ENCODE data around the gene NAV2. TPM values are rescaled to one million over a fixed set of nuclear protein-coding genes. Genes with fewer than 3 reads are reported as not detected.
"Not testable (repeated sequence)": the region's sequence is repeated elsewhere in the genome, so short reads cannot be mapped to it uniquely, and the experiment has no call there.

Gene NAV2
- total RNA-seq, 1 donor from 2014 or later, result 13.7 TPM

DNA sequence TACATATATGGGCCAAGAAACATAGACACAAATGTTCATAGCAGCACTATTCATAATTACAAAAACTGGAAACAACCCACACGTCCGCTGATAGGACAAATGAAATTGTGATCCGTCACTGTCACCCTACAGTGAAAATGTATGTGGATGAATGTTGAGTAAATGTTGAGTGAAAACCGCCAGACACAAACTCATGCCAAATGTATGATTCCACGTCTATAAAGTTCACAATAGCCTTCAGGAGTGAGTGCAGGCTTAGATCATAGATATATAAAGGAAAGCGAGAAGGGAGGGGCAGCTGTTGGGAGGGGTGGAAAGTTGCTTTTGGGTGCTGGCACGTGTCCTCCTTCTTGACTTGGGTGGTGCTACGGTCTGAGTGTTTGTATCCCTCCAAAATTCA lies 414.1 kb downstream of the NAV2 start:
- no peak for DNase-seq

- peak; percentile 91 for DNase-seq
These were observed 415.3 kb downstream of the NAV2 start for GRCh38 chr11:20127671-20128527.

GRCh38 chr11:20128528-20128825 lies 415.8 kb downstream of the NAV2 start:
- not testable (repeated sequence) for DNase-seq

- DNase-seq, result no peak
These were observed 417.0 kb downstream of the NAV2 start for GRCh38 chr11:20129665-20130064.

DNA sequence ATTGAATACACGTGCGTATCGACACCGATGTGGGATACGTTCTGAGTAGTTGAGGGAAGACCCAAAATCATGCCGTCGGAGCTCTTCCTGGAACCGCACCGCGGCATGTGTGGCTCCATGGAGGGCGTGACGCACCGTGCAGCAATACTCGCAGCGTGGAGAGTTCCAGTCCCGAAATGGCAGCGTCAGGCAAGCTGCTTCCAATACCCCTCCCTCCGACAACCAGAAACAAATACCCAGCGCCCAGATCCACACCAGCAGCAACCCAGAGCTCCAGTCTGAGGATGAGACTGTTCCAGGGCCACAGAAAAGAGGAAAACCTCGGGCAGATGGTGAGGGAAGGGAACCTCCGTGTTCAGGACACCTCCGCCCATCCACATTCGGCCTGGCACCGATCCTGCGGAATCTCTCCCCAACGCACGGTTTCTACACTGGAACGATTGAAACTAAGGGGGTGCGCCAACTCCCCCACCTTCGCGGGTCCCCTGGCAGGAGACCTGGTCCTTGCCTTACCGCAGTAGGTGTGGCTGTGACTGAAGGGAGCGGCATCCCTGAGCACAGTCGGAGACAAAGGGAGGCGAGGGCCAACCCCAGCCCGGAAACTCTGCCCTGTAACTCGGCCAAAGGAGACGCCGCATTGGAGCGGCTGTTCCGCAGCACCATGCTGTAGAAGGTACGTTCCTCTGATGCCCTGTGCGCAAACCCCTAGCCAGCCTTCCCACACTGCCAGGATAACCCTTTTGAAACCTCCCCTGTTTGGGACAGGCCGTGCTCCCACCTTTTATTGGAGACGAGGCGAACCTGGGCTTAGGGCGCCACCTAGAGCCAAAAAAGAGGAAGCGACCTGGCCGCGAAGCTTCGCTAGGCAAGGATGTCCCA lies 419.4 kb downstream of the NAV2 start:
- peak; percentile 78 for DNase-seq

GRCh38 chr11:20132667-20133039 lies 420.0 kb downstream of the NAV2 start:
- no peak for DNase-seq

- no peak for DNase-seq
These were observed 422.5 kb downstream of the NAV2 start for GRCh38 chr11:20134991-20135736.

GRCh38 chr11:20137637-20138036 lies 425.0 kb downstream of the NAV2 start:
- DNase-seq, result no peak

DNA sequence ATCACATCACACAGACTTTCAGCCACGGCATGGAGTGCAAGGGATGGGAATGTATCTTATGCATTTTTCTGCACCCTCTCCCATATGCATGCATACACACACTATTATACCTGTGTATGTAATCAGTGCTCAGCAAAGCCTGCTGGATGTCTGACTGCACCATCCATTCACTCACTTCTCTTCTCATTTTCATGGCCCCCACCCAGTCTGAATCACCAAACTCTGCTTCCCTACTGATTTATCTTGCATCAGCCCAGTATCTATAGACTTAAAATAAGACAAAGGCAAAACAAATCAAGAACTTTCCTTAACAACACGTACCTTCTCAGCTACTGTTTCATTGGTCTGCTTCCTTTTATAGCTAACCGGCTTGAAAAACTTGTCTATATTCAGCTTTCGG lies 426.1 kb downstream of the NAV2 start:
- DNase-seq, result no peak

DNA sequence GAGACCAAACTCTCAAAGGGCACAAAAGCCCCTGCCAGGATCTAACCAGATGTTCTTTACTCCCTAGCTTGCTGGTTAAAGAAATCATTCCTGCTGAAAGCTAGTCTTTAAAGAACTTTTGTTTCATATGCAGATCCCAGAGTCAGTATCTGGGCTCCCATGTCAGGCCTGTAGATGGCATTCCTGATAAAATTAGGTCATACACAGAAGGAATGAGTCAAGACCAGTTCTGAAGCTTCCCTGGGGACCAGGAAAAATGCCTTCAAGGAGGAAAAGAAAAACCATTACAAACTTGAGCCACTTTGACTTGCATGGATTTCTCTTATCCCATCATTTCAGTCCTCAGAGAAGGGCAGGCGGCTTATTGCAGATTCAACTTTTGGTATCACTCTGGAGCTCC lies 441.7 kb downstream of the NAV2 start:
- peak; percentile 16 for DNase-seq

DNA sequence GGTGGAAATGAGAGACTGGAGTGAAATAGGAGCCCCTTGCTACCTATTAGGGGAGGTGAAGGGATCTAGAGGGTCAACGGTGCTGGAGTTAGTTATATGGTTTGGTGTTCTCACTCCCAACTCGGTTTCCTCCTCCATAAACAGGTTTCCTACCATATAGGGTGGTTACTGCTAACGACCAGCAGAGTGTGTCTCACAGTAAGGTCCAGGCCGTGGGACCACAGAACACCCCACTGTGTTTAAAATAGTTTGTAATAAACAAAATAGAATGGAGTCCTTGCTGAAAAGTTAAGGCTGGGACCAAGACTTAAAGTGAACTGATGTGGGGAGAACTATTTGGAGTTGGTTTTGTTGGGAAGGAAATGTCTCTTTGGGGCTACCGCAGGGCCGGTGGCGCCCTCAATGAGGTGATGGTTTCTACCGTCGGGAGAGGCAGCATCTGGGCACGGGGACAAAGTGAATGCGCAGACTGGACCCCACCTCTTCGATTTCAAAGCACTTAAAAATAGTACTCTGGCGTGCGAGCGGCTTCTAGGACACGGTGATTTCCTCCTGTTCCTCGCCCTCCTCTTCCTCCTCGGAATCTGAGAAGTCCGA lies 443.1 kb downstream of the NAV2 start:
- peak; percentile 10 for DNase-seq

DNA sequence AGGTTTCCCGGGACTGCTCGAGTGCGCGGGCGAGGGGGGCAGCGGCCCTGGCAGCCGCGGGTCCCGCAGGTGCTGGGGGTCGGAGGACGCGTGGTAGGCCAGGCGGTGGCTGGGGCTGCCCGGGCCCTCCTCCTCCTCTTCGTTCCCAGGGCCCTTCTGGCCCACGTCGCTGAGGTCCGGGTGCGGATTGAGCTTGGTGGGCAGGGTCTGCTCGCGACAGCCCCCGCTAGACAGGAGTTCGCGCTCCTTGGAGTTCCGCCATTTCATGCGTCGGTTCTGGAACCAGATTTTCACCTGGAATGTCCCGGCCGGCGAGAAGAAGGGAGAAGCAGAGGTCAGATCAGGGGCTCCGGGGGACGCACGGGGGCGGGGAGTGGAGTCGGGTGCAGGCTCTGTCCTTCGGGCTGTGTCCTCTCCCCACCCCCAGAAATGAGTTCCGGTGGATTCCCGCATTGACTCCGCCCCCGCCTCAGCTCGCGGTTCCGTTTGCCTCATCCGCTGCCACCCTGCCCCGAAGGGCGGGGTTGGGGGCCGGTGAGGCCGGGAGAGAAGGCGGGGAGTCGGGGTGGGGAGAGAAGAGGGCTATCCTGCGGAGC lies 443.7 kb downstream of the NAV2 start:
- DNase-seq, result peak; percentile 57

DNA sequence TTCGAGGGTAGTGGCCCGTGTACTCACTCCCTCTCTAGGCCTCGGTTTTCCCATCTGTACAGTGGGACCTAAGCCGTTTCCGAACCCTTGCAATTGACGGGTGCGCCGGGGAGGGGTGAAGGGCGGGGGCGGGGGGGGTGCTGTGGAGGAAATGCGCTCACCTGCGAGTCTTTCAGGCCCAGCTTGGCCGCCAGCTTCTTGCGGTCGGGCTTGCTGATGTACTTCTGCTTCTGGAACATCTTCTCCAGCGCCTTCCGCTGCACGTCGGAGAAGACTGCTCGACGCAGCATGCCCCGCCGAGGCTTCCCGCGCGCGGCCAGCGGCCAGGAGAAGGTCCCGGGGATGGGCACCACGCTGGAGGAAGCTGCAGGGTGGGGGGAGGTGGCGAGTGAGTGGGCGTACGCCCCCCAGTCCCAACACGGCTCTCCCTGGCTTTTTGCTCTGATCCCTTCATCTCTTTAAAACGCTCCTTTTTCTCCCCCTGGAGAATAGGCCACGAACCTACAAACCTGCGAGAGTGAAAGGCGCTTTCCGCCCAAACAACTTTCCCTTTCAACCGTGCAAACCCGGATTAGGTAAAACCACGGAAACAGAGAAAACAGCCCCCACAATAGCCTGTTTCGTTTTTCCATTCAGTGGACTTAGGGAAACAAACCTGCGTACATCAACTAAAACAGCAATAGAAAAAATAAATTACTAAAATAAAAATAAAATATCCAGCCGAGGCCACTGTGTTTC lies 444.4 kb downstream of the NAV2 start:
- DNase-seq, result no peak

- DNase-seq, result no peak
These were observed 445.1 kb downstream of the NAV2 start for GRCh38 chr11:20157728-20158127.

GRCh38 chr11:20158597-20159257 lies 446.1 kb downstream of the NAV2 start:
- DNase-seq, result peak; percentile 96

GRCh38 chr11:20159466-20160381 lies 447.1 kb downstream of the NAV2 start:
- DNase-seq, result peak; percentile 40

- peak; percentile 73 for DNase-seq
These were observed 448.0 kb downstream of the NAV2 start, which contains the start of gene DBX1 for GRCh38 chr11:20160425-20161229. TSS of gene DBX1 (minus strand) at chr11:20160475. CDS start at chr11:20160324, 151 bp downstream.

GRCh38 chr11:20161230-20161918 lies 448.7 kb downstream of the NAV2 start:
- DNase-seq, result peak; percentile 68

Data from tongue (tissue), 2 donors.